CD8-positive, alpha-beta memory T cell (primary cell): ENCODE measurements around the gene OLR1. TPM values are rescaled to one million over a fixed set of nuclear protein-coding genes. Genes with fewer than 3 reads are reported as not detected.

ENCODE experiments used
- CTCF ChIA-PET: fragments of 350-600 bp; sonication (Branson Sonifier 250); formaldehyde crosslinking; loops from one replicate; lab custom pipeline; 2021; ENCODE audit warnings: antibody characterized with exemption; lab: Charles Lee
- POLR2A ChIA-PET: fragments of 350-600 bp; sonication (Branson Sonifier 250); formaldehyde crosslinking; loops from one replicate; lab custom pipeline; 2021; ENCODE audit warnings: antibody characterized with exemption; lab: Charles Lee
- DNase-seq, 5 donors: peaks; one replicate each; pipeline versions ENCODE4 v3.0.0 to v3.0.0-alpha.2; 2020 to 2022; ENCODE audit warnings: mixed read lengths in 1 of 5
- H3K27ac ChIP-seq: one replicate; pipeline ENCODE4 v1.7.0; 2013; ENCODE audit warnings: low read depth, mild to moderate bottlenecking, low read length, moderate library complexity
- H3K27me3 ChIP-seq: 2 replicates; pipeline ENCODE4 v1.7.0; 2013; ENCODE audit warnings: low read length, mild to moderate bottlenecking; ENCODE audit not compliant: insufficient read depth, poor library complexity, severe bottlenecking
- H3K36me3 ChIP-seq: 2 replicates; pipeline ENCODE4 v1.7.0; 2013; ENCODE audit warnings: mild to moderate bottlenecking, low read length, moderate library complexity; ENCODE audit not compliant: insufficient read depth
- H3K4me1 ChIP-seq: 2 replicates; pipeline ENCODE4 v1.7.0; 2013; ENCODE audit warnings: mild to moderate bottlenecking, low read length, moderate library complexity; ENCODE audit not compliant: insufficient read depth
- H3K4me3 ChIP-seq: 2 replicates; pipeline ENCODE4 v1.7.0; 2013; ENCODE audit warnings: mild to moderate bottlenecking, low read length
- H3K9me3 ChIP-seq: 2 replicates; pipeline ENCODE4 v1.7.0; 2013; ENCODE audit warnings: mild to moderate bottlenecking, low read length
- H3K27ac Mint-ChIP-seq, 8 donors: one replicate each; pipeline ENCODE4 v1.8.0; 2020 to 2021; ENCODE audit warnings: mixed read lengths in 8 of 8, mild to moderate bottlenecking in 6 of 8, inconsistent platforms in 3 of 8, moderate library complexity in 3 of 8
- H3K27me3 Mint-ChIP-seq, 2 donors: one replicate each; pipeline ENCODE4 v1.8.0; 2020 to 2021; ENCODE audit warnings: mixed read lengths in 2 of 2, mild to moderate bottlenecking in 1 of 2, moderate library complexity in 1 of 2
- H3K36me3 Mint-ChIP-seq, 3 donors: one replicate each; pipeline ENCODE4 v1.8.0; 2020 to 2021; ENCODE audit warnings: mixed read lengths in 3 of 3, inconsistent platforms in 1 of 3, mild to moderate bottlenecking in 1 of 3
- H3K4me1 Mint-ChIP-seq, 3 donors: one replicate each; pipeline ENCODE4 v1.8.0; 2020 to 2021; ENCODE audit warnings: mixed read lengths in 3 of 3, inconsistent platforms in 1 of 3, mild to moderate bottlenecking in 1 of 3
- H3K4me3 Mint-ChIP-seq, 7 donors: one replicate each; pipeline ENCODE4 v1.8.0; 2020 to 2021; ENCODE audit warnings: mixed read lengths in 7 of 7, mild to moderate bottlenecking in 6 of 7, moderate library complexity in 4 of 7, inconsistent platforms in 2 of 7
- H3K9me3 Mint-ChIP-seq, 5 donors: one replicate each; pipeline ENCODE4 v1.8.0; 2020 to 2022; ENCODE audit warnings: mixed read lengths in 5 of 5, mild to moderate bottlenecking in 3 of 5, moderate library complexity in 2 of 5, inconsistent platforms in 1 of 5
- polyA plus RNA-seq: library from polyadenylated mRNA; unstranded; fragments of 300-500 nt; fragmentation: Illumina TruSeq; gene quantifications from one replicate; pipeline ENCODE4 v1.2.3, GENCODE V29; 2021
- total RNA-seq, 2 experiments: library from RNA; stranded (reverse); gene quantifications; one replicate each; pipeline ENCODE4 v1.2.3, GENCODE V29; 2021

Gene OLR1
- total and polyA plus RNA-seq, 3 experiments from 2014 or later: 0.11 to 0.42 TPM; not detected in 1

GRCh38 chr12:10175846-10176636 is 4.1 kb upstream of the OLR1 start:
- DNase-seq: no peak
- Histone ChIP-seq H3K27me3 (no peaks in the 10 kb centered on the region), H3K9me3 (no peaks in the 10 kb centered on the region), H3K4me1 (no peaks in the 10 kb centered on the region), H3K27ac (no peak overlapping the region), H3K36me3 (no peaks in the 10 kb centered on the region), H3K4me3 (no peak overlapping the region)
- H3K27ac Mint-ChIP-seq: no peak overlapping the region
- POLR2A ChIA-PET: no interaction called here
- H3K9me3 Mint-ChIP-seq: no peaks in the 10 kb centered on the region
- CTCF ChIA-PET: no interaction called here
- no peaks in the 10 kb centered on the region for H3K36me3 Mint-ChIP-seq
- H3K27me3 Mint-ChIP-seq: peaks cover 20 to 51% of the 10 kb centered on the region in 2 donors
- no peaks in the 10 kb centered on the region for H3K4me1 Mint-ChIP-seq
- no peak overlapping the region for H3K4me3 Mint-ChIP-seq

DNA sequence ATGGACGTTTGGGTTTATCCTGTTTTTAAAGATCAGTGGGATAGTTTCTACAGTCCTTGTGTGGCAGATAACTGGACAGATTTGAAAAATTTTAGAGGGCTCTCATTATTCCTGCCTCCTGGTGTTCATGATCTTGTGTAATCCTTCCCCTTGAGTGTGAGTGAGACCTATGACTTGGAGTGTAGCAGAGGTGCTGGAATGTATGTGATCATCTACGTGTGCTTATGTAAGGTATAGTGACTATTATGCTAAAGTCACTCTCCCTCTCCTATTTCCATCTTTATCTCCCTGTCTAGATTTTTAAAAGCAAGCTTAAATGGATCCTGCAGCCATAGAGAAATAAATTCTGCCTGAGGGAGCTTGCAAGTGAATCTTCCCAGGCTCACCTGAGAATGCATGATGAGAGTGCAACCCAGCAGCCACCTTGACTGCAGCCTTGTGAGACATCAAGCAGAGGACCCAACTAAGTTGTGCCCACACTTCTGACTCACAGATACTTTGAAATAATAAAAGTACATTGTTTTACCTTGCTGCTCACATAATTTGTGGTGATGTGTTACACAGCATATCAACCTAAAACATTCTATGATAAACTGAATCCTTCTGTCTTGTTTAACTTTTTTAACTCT is 3.2 kb upstream of the OLR1 start:
- H3K9me3 ChIP-seq: no peaks in the 10 kb centered on the region
- Mint-ChIP-seq H3K9me3 (no peaks in the 10 kb centered on the region), H3K4me3 (no peak overlapping the region), H3K27ac (no peak overlapping the region), H3K36me3 (no peaks in the 10 kb centered on the region), H3K4me1 (no peaks in the 10 kb centered on the region), H3K27me3 (peaks cover 20 to 52% of the 10 kb centered on the region in 2 donors)
- no peak overlapping the region for H3K4me3 ChIP-seq
- DNase-seq: no peak
- no peaks in the 10 kb centered on the region for H3K4me1 ChIP-seq
- H3K36me3 ChIP-seq: no peaks in the 10 kb centered on the region
- no peaks in the 10 kb centered on the region for H3K27me3 ChIP-seq
- no peak overlapping the region for H3K27ac ChIP-seq
- POLR2A ChIA-PET: no interaction called here
- CTCF ChIA-PET: interaction anchor here (2.5 kb wide), 1 partner anchor 22 kb away, joined by 8 read pairs; no protein-coding TSS in a partner anchor

DNA sequence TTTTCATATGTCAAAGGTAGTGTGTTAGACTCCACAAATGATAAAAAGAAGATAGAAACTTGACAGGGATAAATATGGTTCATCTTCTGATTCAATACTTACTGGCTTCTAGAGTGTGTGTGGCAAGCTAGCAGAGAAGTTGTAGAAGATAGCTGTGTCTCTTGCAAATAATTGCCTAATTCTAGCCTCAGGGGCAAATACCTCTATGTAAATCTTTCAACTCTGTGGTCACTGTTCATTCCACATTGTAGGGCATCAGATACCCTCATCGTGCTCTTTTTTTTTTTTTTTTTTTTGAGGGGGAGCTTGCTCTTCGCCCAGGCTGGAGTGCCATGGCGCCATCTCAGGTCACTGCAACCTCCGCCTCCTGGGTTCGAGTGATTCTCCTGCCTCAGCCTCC is 1.7 kb downstream of the OLR1 start:
- no peak overlapping the region for H3K27ac ChIP-seq
- H3K27me3 ChIP-seq: no peaks in the 10 kb centered on the region
- H3K27ac Mint-ChIP-seq: no peak overlapping the region
- H3K4me3 ChIP-seq: no peak overlapping the region
- no peaks in the 10 kb centered on the region for H3K9me3 ChIP-seq
- H3K36me3 Mint-ChIP-seq: no peaks in the 10 kb centered on the region
- H3K36me3 ChIP-seq: no peaks in the 10 kb centered on the region
- no peaks in the 10 kb centered on the region for H3K4me1 Mint-ChIP-seq
- peaks cover 9 to 43% of the 10 kb centered on the region in 2 donors for H3K27me3 Mint-ChIP-seq
- H3K4me3 Mint-ChIP-seq: no peak overlapping the region
- H3K4me1 ChIP-seq: no peaks in the 10 kb centered on the region
- POLR2A ChIA-PET: no interaction called here
- CTCF ChIA-PET: interaction anchor here (1.4 kb wide), 2 partner anchors 15 to 17 kb away, joined by 3 to 4 read pairs; no protein-coding TSS in a partner anchor
- no peak for DNase-seq
- no peaks in the 10 kb centered on the region for H3K9me3 Mint-ChIP-seq

- DNase-seq: no peak
- Mint-ChIP-seq H3K27me3 (peaks cover 9 to 44% of the 10 kb centered on the region in 2 donors), H3K4me3 (no peak overlapping the region), H3K27ac (no peak overlapping the region), H3K4me1 (no peaks in the 10 kb centered on the region), H3K36me3 (no peaks in the 10 kb centered on the region), H3K9me3 (no peaks in the 10 kb centered on the region)
- no peak overlapping the region for H3K27ac ChIP-seq
- H3K9me3 ChIP-seq: no peaks in the 10 kb centered on the region
- H3K4me1 ChIP-seq: no peaks in the 10 kb centered on the region
- no peak overlapping the region for H3K4me3 ChIP-seq
- H3K36me3 ChIP-seq: no peaks in the 10 kb centered on the region
- no peaks in the 10 kb centered on the region for H3K27me3 ChIP-seq
- POLR2A ChIA-PET: interaction anchor here (0.6 kb wide), 1 partner anchor 228 kb away, joined by 3 read pairs; no protein-coding TSS in a partner anchor
- CTCF ChIA-PET: interaction anchor here (0.8 to 1.4 kb wide), 2 partner anchors 12 to 16 kb away, joined by 3 read pairs; no protein-coding TSS in a partner anchor
Observed at GRCh38 chr12:10169104-10169503, 2.8 kb downstream of the OLR1 start.

DNA sequence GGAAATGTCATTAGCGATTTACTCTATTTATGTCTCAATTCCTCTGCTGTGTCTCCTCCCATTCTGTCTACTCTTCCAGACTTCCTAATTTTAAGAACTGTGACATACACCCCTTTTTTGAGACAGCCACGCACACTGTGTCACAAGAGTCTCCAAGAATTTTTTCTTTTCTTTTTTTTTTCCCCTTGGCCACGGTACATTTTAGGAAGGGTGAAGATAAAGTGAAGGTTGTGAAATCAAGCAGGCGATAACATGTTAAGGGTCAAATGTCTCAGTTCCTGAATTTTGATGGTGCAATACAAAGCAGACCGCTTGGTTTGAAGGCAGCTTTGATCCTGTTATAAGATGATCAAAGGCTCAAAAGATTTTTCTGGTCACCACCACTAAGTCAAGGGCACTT is 4.3 kb downstream of the OLR1 start:
- no peaks in the 10 kb centered on the region for H3K4me1 Mint-ChIP-seq
- Histone ChIP-seq H3K9me3 (no peaks in the 10 kb centered on the region), H3K27ac (no peak overlapping the region), H3K36me3 (no peaks in the 10 kb centered on the region), H3K4me1 (no peaks in the 10 kb centered on the region), H3K4me3 (no peak overlapping the region), H3K27me3 (no peaks in the 10 kb centered on the region)
- no peak for DNase-seq
- CTCF ChIA-PET: no interaction called here
- no peaks in the 10 kb centered on the region for H3K36me3 Mint-ChIP-seq
- no peak overlapping the region for H3K27ac Mint-ChIP-seq
- POLR2A ChIA-PET: no interaction called here
- no peaks in the 10 kb centered on the region for H3K9me3 Mint-ChIP-seq
- H3K4me3 Mint-ChIP-seq: no peak overlapping the region
- H3K27me3 Mint-ChIP-seq: peaks cover 9 to 38% of the 10 kb centered on the region in 2 donors

DNA sequence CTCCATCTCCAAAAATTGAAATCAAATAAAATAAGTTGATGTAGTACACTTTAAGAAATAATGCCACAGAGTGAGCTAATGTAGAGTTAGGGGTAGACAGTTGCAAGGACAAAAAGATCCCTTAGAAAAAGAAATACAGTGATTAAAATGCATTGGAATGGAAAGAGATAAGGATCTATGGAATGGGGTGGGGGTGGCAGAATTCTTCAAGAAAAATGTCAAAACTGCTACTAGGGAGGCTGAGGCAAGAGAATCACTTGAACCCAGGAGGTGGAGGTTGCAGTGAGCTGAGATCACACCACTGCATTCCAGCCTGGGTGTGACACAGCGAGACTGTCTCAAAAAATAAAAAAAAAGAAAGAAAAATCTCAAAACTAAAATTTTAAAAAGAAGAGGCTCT is 6.5 kb downstream of the OLR1 start:
- H3K9me3 ChIP-seq: no peaks in the 10 kb centered on the region
- no peaks in the 10 kb centered on the region for H3K27me3 ChIP-seq
- POLR2A ChIA-PET: no interaction called here
- Mint-ChIP-seq H3K9me3 (no peaks in the 10 kb centered on the region), H3K4me3 (no peak overlapping the region), H3K27me3 (peaks cover 2 to 20% of the 10 kb centered on the region in 2 donors), H3K27ac (no peak overlapping the region), H3K4me1 (no peaks in the 10 kb centered on the region), H3K36me3 (no peaks in the 10 kb centered on the region)
- no peak overlapping the region for H3K4me3 ChIP-seq
- no peaks in the 10 kb centered on the region for H3K36me3 ChIP-seq
- no peak for DNase-seq
- H3K4me1 ChIP-seq: no peaks in the 10 kb centered on the region
- CTCF ChIA-PET: interaction anchor here (1.7 kb wide), 1 partner anchor 13 kb away, joined by 3 read pairs; no protein-coding TSS in a partner anchor
- H3K27ac ChIP-seq: no peak overlapping the region

- POLR2A ChIA-PET: no interaction called here
- DNase-seq: no peak
- H3K27me3 ChIP-seq: no peaks in the 10 kb centered on the region
- Mint-ChIP-seq H3K36me3 (no peaks in the 10 kb centered on the region), H3K4me1 (no peaks in the 10 kb centered on the region), H3K27me3 (peaks cover 0 to 12% of the 10 kb centered on the region in 2 donors), H3K27ac (no peak overlapping the region), H3K9me3 (no peaks in the 10 kb centered on the region), H3K4me3 (no peak overlapping the region)
- H3K9me3 ChIP-seq: no peaks in the 10 kb centered on the region
- H3K4me3 ChIP-seq: no peak overlapping the region
- H3K4me1 ChIP-seq: no peaks in the 10 kb centered on the region
- CTCF ChIA-PET: no interaction called here
- no peaks in the 10 kb centered on the region for H3K36me3 ChIP-seq
- H3K27ac ChIP-seq: no peak overlapping the region
Observed at GRCh38 chr12:10163084-10163483, 8.8 kb downstream of the OLR1 start.
